22Rv1 (cell line): ENCODE results near the gene ARHGEF17.

Experiments used
- ZFX ChIP-seq: fragments of 450-650 bp; IDR thresholded peaks from 2 replicates; pipeline ENCODE4 v1.6.1; 2017; ENCODE audit warnings: antibody characterized with exemption, borderline replicate concordance
- TF ChIP-seq, protein P1 (sequence below): fragments of 450-650 bp; IDR thresholded peaks from 2 replicates; pipeline ENCODE4 v1.5.1; 2017; ENCODE audit warnings: mild to moderate bottlenecking

DNA sequence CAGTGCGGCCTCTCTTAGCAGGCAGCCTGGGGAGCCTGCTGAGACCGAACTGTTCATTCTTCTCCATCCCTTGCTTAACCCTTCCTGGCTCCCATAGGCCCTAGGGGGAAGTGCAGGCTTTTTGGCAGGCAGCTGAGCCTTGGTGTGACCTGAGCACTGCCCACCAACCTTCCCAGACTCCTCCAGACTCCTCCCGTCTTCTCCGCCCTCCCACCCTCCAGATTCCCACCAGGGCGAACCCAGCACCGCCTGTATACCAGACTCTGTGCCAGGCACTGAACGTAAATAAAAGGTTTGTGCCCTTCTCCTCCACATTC lies 76.0 kb downstream of the ARHGEF17 start:
- TF ChIP-seq, protein P1, sequence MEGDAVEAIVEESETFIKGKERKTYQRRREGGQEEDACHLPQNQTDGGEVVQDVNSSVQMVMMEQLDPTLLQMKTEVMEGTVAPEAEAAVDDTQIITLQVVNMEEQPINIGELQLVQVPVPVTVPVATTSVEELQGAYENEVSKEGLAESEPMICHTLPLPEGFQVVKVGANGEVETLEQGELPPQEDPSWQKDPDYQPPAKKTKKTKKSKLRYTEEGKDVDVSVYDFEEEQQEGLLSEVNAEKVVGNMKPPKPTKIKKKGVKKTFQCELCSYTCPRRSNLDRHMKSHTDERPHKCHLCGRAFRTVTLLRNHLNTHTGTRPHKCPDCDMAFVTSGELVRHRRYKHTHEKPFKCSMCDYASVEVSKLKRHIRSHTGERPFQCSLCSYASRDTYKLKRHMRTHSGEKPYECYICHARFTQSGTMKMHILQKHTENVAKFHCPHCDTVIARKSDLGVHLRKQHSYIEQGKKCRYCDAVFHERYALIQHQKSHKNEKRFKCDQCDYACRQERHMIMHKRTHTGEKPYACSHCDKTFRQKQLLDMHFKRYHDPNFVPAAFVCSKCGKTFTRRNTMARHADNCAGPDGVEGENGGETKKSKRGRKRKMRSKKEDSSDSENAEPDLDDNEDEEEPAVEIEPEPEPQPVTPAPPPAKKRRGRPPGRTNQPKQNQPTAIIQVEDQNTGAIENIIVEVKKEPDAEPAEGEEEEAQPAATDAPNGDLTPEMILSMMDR = no peak
- no peak for TF ChIP-seq ZFX
